ENCODE measurements around the gene FGD4. TPM values are rescaled to one million over a fixed set of nuclear protein-coding genes. Genes with fewer than 3 reads are reported as not detected.

FGD4 gene
- total RNA-seq, 2 experiments from 2014 or later, result 0.61 to 0.76 TPM

- H3K27ac Mint-ChIP-seq, result no peak overlapping the region
- CTCF ChIA-PET, result no interaction called here
- H3K9me3 Mint-ChIP-seq (ENCODE audit: low read depth), result no peaks in the 10 kb centered on the region
- H3K27me3 Mint-ChIP-seq, result peaks cover 2% of the 10 kb centered on the region
- H3K4me3 Mint-ChIP-seq, result no peak overlapping the region
- H3K36me3 Mint-ChIP-seq, result no peaks in the 10 kb centered on the region
- DNase-seq (no peak), ATAC-seq (no peak)
- no peaks in the 10 kb centered on the region for H3K4me1 Mint-ChIP-seq
These were observed 76.4 kb downstream of the FGD4 start for GRCh38 chr12:32475724-32476123.

DNA sequence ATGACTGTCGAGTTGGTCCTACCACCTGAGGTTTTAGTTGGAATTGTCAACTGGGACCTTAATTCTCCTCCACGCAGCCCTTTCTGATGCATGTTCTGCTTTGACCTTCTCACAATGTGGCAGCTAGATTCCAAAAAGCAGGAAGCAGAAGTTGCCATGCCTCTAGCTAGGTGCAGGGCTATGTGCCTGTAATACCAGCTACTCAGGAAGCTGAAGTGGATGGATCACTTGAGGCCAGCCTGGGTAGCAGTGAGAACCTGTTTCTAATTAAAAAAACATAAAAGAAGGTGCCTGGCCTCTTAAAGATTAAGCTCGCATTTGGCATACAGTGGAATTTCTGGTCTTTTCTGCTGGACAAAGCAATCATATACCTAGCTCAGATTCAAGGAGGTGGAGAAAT is 77.1 kb downstream of the FGD4 start:
- H3K4me3 Mint-ChIP-seq, result no peak overlapping the region
- no peaks in the 10 kb centered on the region for H3K36me3 Mint-ChIP-seq
- no peaks in the 10 kb centered on the region for H3K9me3 Mint-ChIP-seq (ENCODE audit: low read depth)
- no peaks in the 10 kb centered on the region for H3K4me1 Mint-ChIP-seq
- H3K27me3 Mint-ChIP-seq, result peaks cover 2% of the 10 kb centered on the region
- DNase-seq (no peak), ATAC-seq (no peak)
- H3K27ac Mint-ChIP-seq, result no peak overlapping the region
- CTCF ChIA-PET, result no interaction called here

DNA sequence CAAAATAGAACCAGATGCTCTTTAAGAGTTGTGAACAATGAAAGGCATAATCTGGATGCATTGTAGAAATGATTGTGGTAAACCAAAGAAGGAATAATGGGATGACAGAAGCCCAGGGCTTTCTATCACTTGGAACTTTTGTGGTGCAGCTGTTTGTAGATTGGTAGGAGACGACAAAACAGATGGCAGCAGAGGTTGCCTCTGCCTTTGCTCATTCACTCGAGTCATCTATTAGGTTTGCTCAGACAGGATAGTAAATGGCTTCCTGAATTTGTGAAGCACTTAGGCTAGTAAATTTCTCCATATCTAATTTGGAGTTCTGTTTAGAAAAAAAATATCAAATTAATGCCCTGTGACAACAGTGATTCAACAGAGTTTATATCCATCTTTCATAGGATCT is 78.4 kb downstream of the FGD4 start:
- Mint-ChIP-seq H3K4me1 (peaks cover 3% of the 10 kb centered on the region), H3K27me3 (peaks cover 6% of the 10 kb centered on the region), H3K9me3 (ENCODE audit: low read depth) (no peaks in the 10 kb centered on the region), H3K27ac (no peak overlapping the region), H3K36me3 (no peaks in the 10 kb centered on the region), H3K4me3 (no peak overlapping the region)
- no peak for ATAC-seq
- CTCF ChIA-PET, result no interaction called here
- no peak for DNase-seq

GRCh38 chr12:32478166-32478565 is 78.8 kb downstream of the FGD4 start:
- CTCF ChIA-PET, result no interaction called here
- H3K4me3 Mint-ChIP-seq, result no peak overlapping the region

GRCh38 chr12:32478858-32479725 is 79.7 kb downstream of the FGD4 start:
- Mint-ChIP-seq H3K9me3 (ENCODE audit: low read depth) (no peaks in the 10 kb centered on the region), H3K27ac (no peak overlapping the region), H3K27me3 (peaks cover 9% of the 10 kb centered on the region), H3K4me1 (peaks cover 11% of the 10 kb centered on the region), H3K36me3 (no peaks in the 10 kb centered on the region), H3K4me3 (no peak overlapping the region)
- CTCF ChIA-PET, result no interaction called here
- DNase-seq, result no peak
- ATAC-seq, result no peak

More at GRCh38 chr12:32478166-32478565, 78.8 kb downstream of the FGD4 start:
- Mint-ChIP-seq H3K27ac (no peak overlapping the region), H3K27me3 (peaks cover 9% of the 10 kb centered on the region), H3K9me3 (ENCODE audit: low read depth) (no peaks in the 10 kb centered on the region), H3K4me1 (peaks cover 5% of the 10 kb centered on the region), H3K36me3 (no peaks in the 10 kb centered on the region)
- ATAC-seq, result no peak
- no peak for DNase-seq

- no peaks in the 10 kb centered on the region for H3K36me3 Mint-ChIP-seq
- H3K27me3 Mint-ChIP-seq, result peaks cover 7% of the 10 kb centered on the region
- H3K4me3 Mint-ChIP-seq, result no peak overlapping the region
- no peak overlapping the region for H3K27ac Mint-ChIP-seq
- peaks cover 11% of the 10 kb centered on the region for H3K4me1 Mint-ChIP-seq
- no peaks in the 10 kb centered on the region for H3K9me3 Mint-ChIP-seq (ENCODE audit: low read depth)
- CTCF ChIA-PET, result no interaction called here
- no peak for ATAC-seq
- no peak for DNase-seq
These were observed 82.9 kb downstream of the FGD4 start for GRCh38 chr12:32482226-32482625.

- no peak for DNase-seq
- Mint-ChIP-seq H3K4me3 (no peak overlapping the region), H3K9me3 (ENCODE audit: low read depth) (no peaks in the 10 kb centered on the region), H3K27me3 (peaks cover 7% of the 10 kb centered on the region), H3K4me1 (peaks cover 11% of the 10 kb centered on the region), H3K27ac (no peak overlapping the region), H3K36me3 (no peaks in the 10 kb centered on the region)
- CTCF ChIA-PET, result interaction anchor here (1.4 to 1.6 kb wide), 2 partner anchors 15 to 272 kb away, joined by 3 read pairs; partner anchors contain the start of gene YARS2
- ATAC-seq, result no peak
These were observed 84.1 kb downstream of the FGD4 start for GRCh38 chr12:32483499-32483898.

- peaks cover 11% of the 10 kb centered on the region for H3K4me1 Mint-ChIP-seq
- no peaks in the 10 kb centered on the region for H3K36me3 Mint-ChIP-seq
- no peaks in the 10 kb centered on the region for H3K9me3 Mint-ChIP-seq (ENCODE audit: low read depth)
- no peak for DNase-seq
- H3K27ac Mint-ChIP-seq, result no peak overlapping the region
- H3K4me3 Mint-ChIP-seq, result no peak overlapping the region
- ATAC-seq, result no peak
- CTCF ChIA-PET, result interaction anchor here (1.4 to 1.6 kb wide), 2 partner anchors 14 to 271 kb away, joined by 3 read pairs; partner anchors contain the start of gene YARS2
- peaks cover 7% of the 10 kb centered on the region for H3K27me3 Mint-ChIP-seq
These were observed 84.6 kb downstream of the FGD4 start for GRCh38 chr12:32483993-32484392.

DNA sequence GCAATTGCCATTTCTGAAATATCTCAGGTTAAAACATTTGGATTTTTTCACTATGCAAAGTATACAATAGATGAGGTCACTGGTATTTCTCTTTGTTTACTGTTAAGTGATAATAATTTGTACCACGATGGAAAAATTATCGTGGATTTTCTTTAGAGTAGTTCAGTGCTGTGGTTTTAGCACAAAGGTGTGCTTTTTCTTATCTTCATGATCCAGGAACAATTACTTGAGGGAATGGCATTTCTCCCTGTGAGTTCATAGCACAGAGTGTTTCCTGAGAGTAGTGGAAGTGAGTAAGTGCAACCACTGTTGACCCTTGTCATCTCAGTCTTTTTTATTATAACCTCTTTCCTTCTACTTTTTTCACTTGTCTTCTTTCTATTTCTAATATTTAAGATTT is 86.8 kb downstream of the FGD4 start:
- peaks cover 7% of the 10 kb centered on the region for H3K27me3 Mint-ChIP-seq
- no peak for ATAC-seq
- no peaks in the 10 kb centered on the region for H3K9me3 Mint-ChIP-seq (ENCODE audit: low read depth)
- CTCF ChIA-PET, result interaction anchor here (0.8 kb wide), 1 partner anchor 22 kb away, joined by 3 read pairs; no protein-coding TSS in a partner anchor
- DNase-seq, result no peak
- no peaks in the 10 kb centered on the region for H3K36me3 Mint-ChIP-seq
- H3K27ac Mint-ChIP-seq, result no peak overlapping the region
- peaks cover 11% of the 10 kb centered on the region for H3K4me1 Mint-ChIP-seq
- H3K4me3 Mint-ChIP-seq, result no peak overlapping the region

GRCh38 chr12:32488132-32488531 is 88.8 kb downstream of the FGD4 start:
- Mint-ChIP-seq H3K27ac (no peak overlapping the region), H3K27me3 (no peaks in the 10 kb centered on the region), H3K4me1 (peaks cover 6% of the 10 kb centered on the region), H3K36me3 (no peaks in the 10 kb centered on the region), H3K9me3 (ENCODE audit: low read depth) (no peaks in the 10 kb centered on the region), H3K4me3 (no peak overlapping the region)
- CTCF ChIA-PET, result no interaction called here
- DNase-seq, result no peak
- no peak for ATAC-seq

- Mint-ChIP-seq H3K27me3 (no peaks in the 10 kb centered on the region), H3K4me1 (no peaks in the 10 kb centered on the region), H3K36me3 (no peaks in the 10 kb centered on the region), H3K9me3 (ENCODE audit: low read depth) (no peaks in the 10 kb centered on the region), H3K27ac (no peak overlapping the region), H3K4me3 (no peak overlapping the region)
- DNase-seq, result no peak
- no peak for ATAC-seq
- CTCF ChIA-PET, result no interaction called here
These were observed 89.7 kb downstream of the FGD4 start for GRCh38 chr12:32489070-32489469.

GRCh38 chr12:32490801-32491200 is 91.4 kb downstream of the FGD4 start:
- Mint-ChIP-seq H3K4me3 (no peak overlapping the region), H3K4me1 (no peaks in the 10 kb centered on the region), H3K27ac (no peak overlapping the region), H3K9me3 (ENCODE audit: low read depth) (no peaks in the 10 kb centered on the region), H3K36me3 (no peaks in the 10 kb centered on the region), H3K27me3 (no peaks in the 10 kb centered on the region)
- ATAC-seq (no peak), DNase-seq (no peak)
- CTCF ChIA-PET, result no interaction called here

DNA sequence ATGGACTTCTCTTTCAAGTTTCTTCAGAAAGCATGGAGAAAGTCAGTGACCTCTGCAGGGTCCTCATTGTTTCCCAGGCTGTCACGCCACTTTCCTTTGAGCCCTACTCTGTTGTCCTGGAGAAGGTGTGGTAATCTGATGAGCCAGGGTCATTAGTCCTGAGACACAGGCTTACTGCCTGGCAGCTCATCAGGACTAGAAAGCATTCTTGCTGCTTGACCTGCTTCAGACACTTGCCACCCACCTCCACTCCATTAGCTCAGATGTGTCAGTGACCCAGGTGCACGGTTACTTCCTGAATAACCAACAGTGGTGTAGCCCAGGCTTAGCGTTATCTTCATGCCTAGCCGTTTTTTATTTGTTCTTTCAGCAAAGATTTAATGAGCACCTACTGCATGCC is 93.9 kb downstream of the FGD4 start:
- CTCF ChIA-PET, result no interaction called here
- Mint-ChIP-seq H3K9me3 (ENCODE audit: low read depth) (no peaks in the 10 kb centered on the region), H3K27ac (no peak overlapping the region), H3K36me3 (no peaks in the 10 kb centered on the region), H3K4me1 (peaks cover 2% of the 10 kb centered on the region), H3K27me3 (no peaks in the 10 kb centered on the region), H3K4me3 (no peak overlapping the region)
- no peak for ATAC-seq
- DNase-seq, result no peak

DNA sequence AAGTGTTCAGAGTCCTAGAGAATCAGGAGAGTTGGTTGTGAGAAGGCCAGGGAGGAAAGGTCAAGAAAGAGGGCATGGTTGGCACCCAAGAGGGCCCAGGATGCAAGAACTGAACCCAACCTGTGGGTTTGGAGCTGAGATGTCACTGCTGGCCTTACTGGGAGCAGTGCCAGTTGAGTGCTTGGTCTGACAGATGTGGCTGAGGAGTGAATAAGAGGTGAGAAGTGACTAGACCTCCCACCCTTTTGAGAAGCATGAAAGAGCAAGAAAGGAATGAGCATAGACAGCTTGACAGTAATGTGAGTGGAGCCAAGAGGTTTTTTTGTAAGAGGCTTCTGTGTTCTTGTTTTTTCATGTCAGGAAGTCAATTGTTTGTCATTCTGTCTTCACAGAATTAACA is 95.3 kb downstream of the FGD4 start:
- no peaks in the 10 kb centered on the region for H3K9me3 Mint-ChIP-seq (ENCODE audit: low read depth)
- H3K4me3 Mint-ChIP-seq, result no peak overlapping the region
- no peaks in the 10 kb centered on the region for H3K36me3 Mint-ChIP-seq
- no peak overlapping the region for H3K27ac Mint-ChIP-seq
- no peak for DNase-seq
- H3K27me3 Mint-ChIP-seq, result no peaks in the 10 kb centered on the region
- peaks cover 2% of the 10 kb centered on the region for H3K4me1 Mint-ChIP-seq
- no peak for ATAC-seq
- CTCF ChIA-PET, result interaction anchor here (0.9 kb wide), 1 partner anchor 47 kb away, joined by 3 read pairs; no protein-coding TSS in a partner anchor
